ENCODE measurements around the gene ZYX. TPM values are rescaled to one million over a fixed set of nuclear protein-coding genes. Genes with fewer than 3 reads are reported as not detected.
"Not testable (repeated sequence)": the region's sequence is repeated elsewhere in the genome, so short reads cannot be mapped to it uniquely, and the experiment has no call there.

The ZYX gene
- total RNA-seq, 1 donor from 2014 or later: 107 TPM

GRCh38 chr7:143415742-143416397, 34.7 kb downstream of the ZYX start:
- H3K4me1 Mint-ChIP-seq (ENCODE audit: unreplicated experiment): peaks cover 10% of the 10 kb centered on the region
- peak overlapping the region; percentile 15 for H3K27ac Mint-ChIP-seq
- H3K36me3 Mint-ChIP-seq: no peaks in the 10 kb centered on the region
- H3K9me3 Mint-ChIP-seq: no peaks in the 10 kb centered on the region
- no peak for DNase-seq (ENCODE audit: extremely low spot score, unreplicated experiment)
- peaks cover 3% of the 10 kb centered on the region for H3K27me3 Mint-ChIP-seq
- TF ChIP-seq CTCF (conservative IDR thresholded peaks at IDR 0.05): no peak
- peak overlapping the region; percentile 25 for H3K4me3 Mint-ChIP-seq

GRCh38 chr7:143416565-143417149, 35.5 kb downstream of the ZYX start:
- DNase-seq (ENCODE audit: extremely low spot score, unreplicated experiment): no peak
- TF ChIP-seq CTCF (conservative IDR thresholded peaks at IDR 0.05): peak; percentile 86
- H3K27me3 Mint-ChIP-seq: peaks cover 3% of the 10 kb centered on the region
- H3K4me3 Mint-ChIP-seq: no peak overlapping the region
- no peaks in the 10 kb centered on the region for H3K36me3 Mint-ChIP-seq
- H3K9me3 Mint-ChIP-seq: no peaks in the 10 kb centered on the region
- peaks cover 10% of the 10 kb centered on the region for H3K4me1 Mint-ChIP-seq (ENCODE audit: unreplicated experiment)
- H3K27ac Mint-ChIP-seq: no peak overlapping the region

- H3K9me3 Mint-ChIP-seq: no peaks in the 10 kb centered on the region
- H3K36me3 Mint-ChIP-seq: no peaks in the 10 kb centered on the region
- no peak for DNase-seq (ENCODE audit: extremely low spot score, unreplicated experiment)
- no peak overlapping the region for H3K4me3 Mint-ChIP-seq
- TF ChIP-seq CTCF (conservative IDR thresholded peaks at IDR 0.05): no peak
- peaks cover 10% of the 10 kb centered on the region for H3K4me1 Mint-ChIP-seq (ENCODE audit: unreplicated experiment)
- H3K27ac Mint-ChIP-seq: no peak overlapping the region
- H3K27me3 Mint-ChIP-seq: peaks cover 3% of the 10 kb centered on the region
Measured at GRCh38 chr7:143417734-143418383, 36.7 kb downstream of the ZYX start.

- no peak overlapping the region for H3K27ac Mint-ChIP-seq
- H3K9me3 Mint-ChIP-seq: no peaks in the 10 kb centered on the region
- DNase-seq (ENCODE audit: extremely low spot score, unreplicated experiment): no peak
- no peak overlapping the region for H3K4me3 Mint-ChIP-seq
- H3K4me1 Mint-ChIP-seq (ENCODE audit: unreplicated experiment): peaks cover 10% of the 10 kb centered on the region
- no peaks in the 10 kb centered on the region for H3K36me3 Mint-ChIP-seq
- H3K27me3 Mint-ChIP-seq: peaks cover 3% of the 10 kb centered on the region
- TF ChIP-seq CTCF (conservative IDR thresholded peaks at IDR 0.05): no peak
Measured at GRCh38 chr7:143418681-143419458, 37.7 kb downstream of the ZYX start.

- no peaks in the 10 kb centered on the region for H3K9me3 Mint-ChIP-seq
- H3K27ac Mint-ChIP-seq: no peak overlapping the region
- peaks cover 7% of the 10 kb centered on the region for H3K4me1 Mint-ChIP-seq (ENCODE audit: unreplicated experiment)
- no peak for TF ChIP-seq CTCF (conservative IDR thresholded peaks at IDR 0.05)
- peaks cover 3% of the 10 kb centered on the region for H3K27me3 Mint-ChIP-seq
- DNase-seq (ENCODE audit: extremely low spot score, unreplicated experiment): no peak
- no peak overlapping the region for H3K4me3 Mint-ChIP-seq
- no peaks in the 10 kb centered on the region for H3K36me3 Mint-ChIP-seq
Measured at GRCh38 chr7:143419880-143420279, 38.7 kb downstream of the ZYX start.

- H3K27me3 Mint-ChIP-seq; H3K9me3 Mint-ChIP-seq; H3K36me3 Mint-ChIP-seq; H3K4me3 Mint-ChIP-seq; DNase-seq (ENCODE audit: extremely low spot score, unreplicated experiment); H3K4me1 Mint-ChIP-seq (ENCODE audit: unreplicated experiment); H3K27ac Mint-ChIP-seq: not testable (repeated sequence)
Measured at GRCh38 chr7:143420624-143421023, 39.5 kb downstream of the ZYX start.
